Osteocyte (in vitro differentiated cells): ENCODE measurements around the gene RNU1-1. TPM values are rescaled to one million over a fixed set of nuclear protein-coding genes. Genes with fewer than 3 reads are reported as not detected.
A peak's percentile ranks its signal among the peaks of the same experiment; 100 is the strongest.
"Not testable (repeated sequence)": the region's sequence is repeated elsewhere in the genome, so short reads cannot be mapped to it uniquely, and the experiment has no call there.

Experiments
- DNase-seq: peaks from one replicate; pipeline ENCODE4 v3.0.0; 2021; ENCODE audit warnings: mixed read lengths; ENCODE audit not compliant: unreplicated experiment; ENCODE audit errors: extremely low spot score
- H3K27ac Mint-ChIP-seq: one replicate; pipeline ENCODE4 v1.8.0; 2021; ENCODE audit warnings: mild to moderate bottlenecking, mixed read lengths; ENCODE audit not compliant: unreplicated experiment
- H3K27me3 Mint-ChIP-seq: one replicate; pipeline ENCODE4 v1.8.0; 2021; ENCODE audit warnings: mixed read lengths; ENCODE audit not compliant: unreplicated experiment
- H3K36me3 Mint-ChIP-seq: one replicate; pipeline ENCODE4 v1.8.0; 2021; ENCODE audit warnings: mixed read lengths; ENCODE audit not compliant: unreplicated experiment
- H3K4me1 Mint-ChIP-seq: one replicate; pipeline ENCODE4 v1.8.0; 2021; ENCODE audit warnings: mixed read lengths; ENCODE audit not compliant: unreplicated experiment
- H3K4me3 Mint-ChIP-seq: one replicate; pipeline ENCODE4 v1.8.0; 2021; ENCODE audit warnings: mild to moderate bottlenecking, moderate library complexity, mixed read lengths; ENCODE audit not compliant: unreplicated experiment
- H3K9me3 Mint-ChIP-seq: one replicate; pipeline ENCODE4 v1.8.0; 2021; ENCODE audit warnings: mixed read lengths; ENCODE audit not compliant: unreplicated experiment
- total RNA-seq: library from RNA; stranded (reverse); gene quantifications from 2 replicates; pipeline ENCODE4 v1.2.1, GENCODE V29; 2021
- TF ChIP-seq, protein P1 (sequence below): fragments of 200-600 bp; sonication (generic); IDR thresholded peaks from 2 replicates; pipeline ENCODE4 v1.5.0; 2021; ENCODE audit warnings: antibody characterized with exemption, mild to moderate bottlenecking, moderate library complexity

Gene RNU1-1
- total RNA-seq, 1 donor from 2014 or later = 2,859 TPM

GRCh38 chr1:16506364-16507136 lies 7.5 kb downstream of the RNU1-1 start:
- H3K4me1 Mint-ChIP-seq, DNase-seq, H3K36me3 Mint-ChIP-seq, H3K27me3 Mint-ChIP-seq, H3K4me3 Mint-ChIP-seq, H3K27ac Mint-ChIP-seq, H3K9me3 Mint-ChIP-seq: not testable (repeated sequence)

- not testable (repeated sequence) for H3K9me3 Mint-ChIP-seq, DNase-seq, H3K27me3 Mint-ChIP-seq, H3K4me1 Mint-ChIP-seq, H3K36me3 Mint-ChIP-seq, H3K4me3 Mint-ChIP-seq, H3K27ac Mint-ChIP-seq
Observed at GRCh38 chr1:16505870-16506269, 8.2 kb downstream of the RNU1-1 start.

GRCh38 chr1:16503494-16503893 lies 10.6 kb downstream of the RNU1-1 start:
- TF ChIP-seq, protein P1, sequence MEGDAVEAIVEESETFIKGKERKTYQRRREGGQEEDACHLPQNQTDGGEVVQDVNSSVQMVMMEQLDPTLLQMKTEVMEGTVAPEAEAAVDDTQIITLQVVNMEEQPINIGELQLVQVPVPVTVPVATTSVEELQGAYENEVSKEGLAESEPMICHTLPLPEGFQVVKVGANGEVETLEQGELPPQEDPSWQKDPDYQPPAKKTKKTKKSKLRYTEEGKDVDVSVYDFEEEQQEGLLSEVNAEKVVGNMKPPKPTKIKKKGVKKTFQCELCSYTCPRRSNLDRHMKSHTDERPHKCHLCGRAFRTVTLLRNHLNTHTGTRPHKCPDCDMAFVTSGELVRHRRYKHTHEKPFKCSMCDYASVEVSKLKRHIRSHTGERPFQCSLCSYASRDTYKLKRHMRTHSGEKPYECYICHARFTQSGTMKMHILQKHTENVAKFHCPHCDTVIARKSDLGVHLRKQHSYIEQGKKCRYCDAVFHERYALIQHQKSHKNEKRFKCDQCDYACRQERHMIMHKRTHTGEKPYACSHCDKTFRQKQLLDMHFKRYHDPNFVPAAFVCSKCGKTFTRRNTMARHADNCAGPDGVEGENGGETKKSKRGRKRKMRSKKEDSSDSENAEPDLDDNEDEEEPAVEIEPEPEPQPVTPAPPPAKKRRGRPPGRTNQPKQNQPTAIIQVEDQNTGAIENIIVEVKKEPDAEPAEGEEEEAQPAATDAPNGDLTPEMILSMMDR = no peak
- H3K4me3 Mint-ChIP-seq = no peak overlapping the region
- no peak overlapping the region for H3K27ac Mint-ChIP-seq
- no peaks in the 10 kb centered on the region for H3K36me3 Mint-ChIP-seq
- DNase-seq = no peak
- H3K27me3 Mint-ChIP-seq = no peaks in the 10 kb centered on the region
- no peaks in the 10 kb centered on the region for H3K9me3 Mint-ChIP-seq
- H3K4me1 Mint-ChIP-seq = peaks cover 7% of the 10 kb centered on the region

GRCh38 chr1:16501446-16501845 lies 12.6 kb downstream of the RNU1-1 start:
- H3K9me3 Mint-ChIP-seq, H3K4me3 Mint-ChIP-seq, DNase-seq, H3K27ac Mint-ChIP-seq, H3K36me3 Mint-ChIP-seq, H3K27me3 Mint-ChIP-seq: not testable (repeated sequence)
- H3K4me1 Mint-ChIP-seq = peaks cover 20% of the 10 kb centered on the region

DNA sequence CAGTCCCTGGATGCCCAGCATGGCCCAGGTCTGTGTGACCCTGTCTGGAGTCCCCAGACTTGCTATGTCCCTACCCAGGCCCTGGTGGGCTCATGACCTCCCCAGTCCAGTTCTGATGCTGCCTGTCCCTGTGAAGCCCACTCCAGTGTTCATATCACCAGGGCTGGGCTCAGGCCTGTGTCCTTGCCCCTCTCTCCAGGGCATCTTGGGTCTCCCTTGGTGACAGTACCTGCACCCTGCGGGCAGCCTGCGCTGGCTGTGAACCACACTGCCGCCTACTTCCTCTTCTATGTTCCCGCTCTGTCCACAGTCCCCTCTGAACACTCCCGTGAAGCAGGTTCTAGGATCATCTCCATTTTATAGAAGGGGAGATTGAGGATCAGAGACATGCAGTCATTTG lies 13.1 kb downstream of the RNU1-1 start:
- not testable (repeated sequence) for H3K4me3 Mint-ChIP-seq, H3K36me3 Mint-ChIP-seq, DNase-seq, H3K27ac Mint-ChIP-seq, H3K9me3 Mint-ChIP-seq, H3K27me3 Mint-ChIP-seq
- peaks cover 20% of the 10 kb centered on the region for H3K4me1 Mint-ChIP-seq

DNA sequence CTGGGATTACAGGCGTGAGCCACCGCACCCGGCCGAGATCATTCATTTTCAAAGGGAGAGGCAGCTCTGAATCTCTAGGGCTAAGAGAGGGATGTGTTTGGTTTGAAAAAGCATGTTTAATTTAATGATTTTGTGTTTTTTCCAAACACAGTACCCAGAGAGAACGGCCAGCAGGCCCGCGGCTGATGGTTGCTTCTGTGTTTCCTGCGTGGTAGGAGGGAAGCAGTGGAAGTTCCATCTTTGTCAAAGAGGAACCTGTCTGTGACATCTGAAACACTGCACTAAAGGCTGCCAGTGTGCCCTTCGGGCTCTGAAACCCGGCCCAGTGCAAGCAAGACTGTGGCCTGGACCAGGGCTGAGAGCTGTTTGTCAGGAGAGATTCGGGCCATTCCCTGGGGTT lies 13.6 kb downstream of the RNU1-1 start:
- not testable (repeated sequence) for DNase-seq, H3K36me3 Mint-ChIP-seq, H3K9me3 Mint-ChIP-seq, H3K27me3 Mint-ChIP-seq, H3K27ac Mint-ChIP-seq
- Mint-ChIP-seq H3K4me1 (peaks cover 20% of the 10 kb centered on the region), H3K4me3 (peak overlapping the region; percentile 86)

DNA sequence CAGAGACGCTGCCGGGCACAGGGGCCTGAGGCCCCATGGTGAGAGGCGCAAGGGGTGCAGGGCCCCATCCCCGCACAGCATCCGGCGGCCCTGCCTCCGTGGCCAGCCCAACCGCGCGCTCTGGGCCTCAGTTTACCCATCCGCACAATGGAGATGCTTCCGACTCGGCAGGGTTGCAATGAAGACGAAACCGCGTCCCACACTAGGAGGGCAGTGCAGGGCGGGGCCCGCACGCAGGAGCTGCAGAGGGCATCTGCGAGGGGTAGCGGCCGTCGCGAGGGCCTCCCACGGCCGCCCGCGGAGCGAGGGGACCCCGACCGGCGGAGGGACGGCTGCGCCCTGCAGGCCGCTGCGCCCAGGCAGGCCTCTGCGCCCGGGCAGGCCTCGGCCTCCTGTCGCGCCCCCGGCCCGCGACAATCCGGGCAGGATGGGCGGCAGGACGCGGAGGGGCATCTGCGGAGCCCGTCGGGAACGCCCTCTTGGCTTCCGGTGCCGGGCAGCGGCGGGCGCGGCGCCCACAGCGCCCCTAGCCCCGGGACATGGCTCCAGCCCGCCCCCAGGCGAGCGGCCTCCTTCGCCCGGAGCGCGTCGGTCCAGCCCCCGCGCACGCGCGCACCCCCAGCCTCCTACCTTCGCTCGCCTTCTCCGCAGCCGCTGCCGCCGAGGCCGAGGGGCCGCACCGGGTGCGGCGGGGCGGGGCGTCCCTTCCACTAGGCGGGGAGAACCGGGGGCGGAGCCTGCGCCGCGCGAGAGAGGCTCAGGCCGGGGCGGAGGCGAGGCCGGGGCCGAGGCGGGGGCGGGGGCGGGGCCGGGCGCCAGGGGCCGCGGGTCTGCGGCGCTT lies 15.3 kb downstream of the RNU1-1 start:
- TF ChIP-seq, protein P1 = no peak
- H3K27me3 Mint-ChIP-seq = no peaks in the 10 kb centered on the region
- H3K4me3 Mint-ChIP-seq = peak overlapping the region; percentile 86
- peaks cover 20% of the 10 kb centered on the region for H3K4me1 Mint-ChIP-seq
- H3K27ac Mint-ChIP-seq = no peak overlapping the region
- DNase-seq = peak; percentile 96
- no peaks in the 10 kb centered on the region for H3K9me3 Mint-ChIP-seq
- H3K36me3 Mint-ChIP-seq = no peaks in the 10 kb centered on the region

DNA sequence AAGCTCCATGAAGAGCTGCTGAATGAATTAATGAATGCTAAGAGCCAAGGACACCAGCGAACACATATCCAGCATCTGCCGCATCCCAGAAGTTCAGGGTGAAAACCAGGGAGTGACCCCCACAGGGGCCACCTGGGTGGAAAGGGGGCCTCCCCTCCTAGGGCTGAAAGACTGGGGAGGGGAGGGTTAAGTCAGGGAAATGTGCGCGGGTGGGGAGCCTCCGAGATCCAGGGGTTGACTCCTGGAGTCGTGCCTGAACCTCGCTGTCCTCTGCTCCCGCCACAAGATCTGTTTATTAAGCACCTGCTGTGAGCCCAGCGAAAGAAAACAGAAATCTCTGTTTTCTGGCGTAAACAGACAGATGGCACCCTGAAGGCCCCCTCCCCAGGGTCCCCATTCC lies 16.0 kb downstream of the RNU1-1 start:
- Mint-ChIP-seq H3K4me1 (peaks cover 21% of the 10 kb centered on the region), H3K4me3 (peak overlapping the region; percentile 77), H3K27ac (peak overlapping the region; percentile 36)
- H3K36me3 Mint-ChIP-seq, DNase-seq, H3K9me3 Mint-ChIP-seq, H3K27me3 Mint-ChIP-seq: not testable (repeated sequence)

DNA sequence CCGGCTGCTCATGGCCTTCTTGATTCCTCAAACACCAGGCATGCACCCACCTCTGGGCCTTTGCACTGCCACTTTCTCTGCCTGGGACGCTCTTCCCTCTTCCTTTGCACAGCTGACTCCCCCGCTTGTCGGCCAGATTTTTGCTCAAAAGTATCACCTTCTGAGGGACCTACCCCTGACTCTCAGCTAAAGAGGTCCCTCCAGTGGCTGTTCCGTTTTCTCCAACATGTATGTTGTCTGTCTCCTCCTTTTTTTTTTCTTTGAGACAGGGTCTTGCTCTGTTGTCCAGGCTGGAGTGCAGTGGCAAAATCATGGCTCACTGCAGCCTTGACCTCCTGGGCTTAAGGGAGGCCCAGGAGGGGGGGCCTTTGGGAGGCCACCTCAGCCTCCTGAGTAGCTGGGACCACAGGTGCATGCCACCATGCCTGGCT lies 16.6 kb downstream of the RNU1-1 start:
- H3K4me1 Mint-ChIP-seq = peaks cover 21% of the 10 kb centered on the region
- H3K36me3 Mint-ChIP-seq, H3K27me3 Mint-ChIP-seq, H3K9me3 Mint-ChIP-seq, DNase-seq: not testable (repeated sequence)
- peak overlapping the region; percentile 77 for H3K4me3 Mint-ChIP-seq
- H3K27ac Mint-ChIP-seq = peak overlapping the region; percentile 36

DNA sequence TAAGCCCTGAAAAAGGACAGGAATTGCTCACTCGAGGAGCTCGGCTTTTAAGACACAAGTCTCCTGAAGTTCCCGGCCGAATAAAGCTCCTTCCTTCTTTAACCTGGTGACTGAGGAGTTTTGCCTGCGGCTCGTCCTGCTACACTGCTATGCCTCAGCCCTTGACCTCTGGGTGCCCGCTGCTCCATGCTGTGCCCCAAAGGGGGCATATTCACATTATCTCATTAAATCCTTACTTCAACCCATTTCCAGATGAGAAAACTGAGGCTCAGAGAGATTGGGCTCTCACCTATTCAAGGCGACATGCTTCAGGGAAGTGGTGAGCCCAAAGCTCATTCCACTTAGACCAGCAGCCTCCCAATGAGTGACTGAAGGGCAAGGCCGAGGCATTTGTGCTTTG lies 20.4 kb downstream of the RNU1-1 start:
- not testable (repeated sequence) for H3K9me3 Mint-ChIP-seq, H3K4me3 Mint-ChIP-seq, H3K36me3 Mint-ChIP-seq, H3K27me3 Mint-ChIP-seq, DNase-seq, H3K27ac Mint-ChIP-seq
- H3K4me1 Mint-ChIP-seq = peaks cover 14% of the 10 kb centered on the region
